IMR-90 (cell line): ENCODE measurements around the gene GTF2A1. TPM values are rescaled to one million over a fixed set of nuclear protein-coding genes. Genes with fewer than 3 reads are reported as not detected.

Experiments
- ATAC-seq: fragments of 200-7000 bp; cut with Tn5 transposase; 2 replicates; pipeline ENCODE4 v1.9.1; 2020; ENCODE audit warnings: low read depth, mild to moderate bottlenecking, moderate library complexity
- BruUV-seq: library from RNA; stranded (reverse); fragments of 400-500 nt; replicated peaks from 2 replicates; lab custom pipeline; 2021; lab: Mats Ljungman, UMichigan
- CTCF ChIA-PET: fragments of 300-600 bp; formaldehyde crosslinking; extraction: SDS; loops from one replicate; lab custom pipeline; 2021; ENCODE audit warnings: antibody characterized with exemption; lab: Yijun Ruan, JAX
- POLR2A ChIA-PET: fragments of 300-600 bp; sonication (Branson Sonifier 250); formaldehyde crosslinking; loops from one replicate; lab custom pipeline; 2022; ENCODE audit warnings: antibody characterized with exemption; ENCODE audit not compliant: unreplicated experiment; lab: Charles Lee
- DNase-seq: peaks from one replicate; pipeline ENCODE4 v3.0.0; 2013
- H2AFZ ChIP-seq: replicated peaks from 2 replicates; pipeline ENCODE3; 2013; ENCODE audit warnings: low read length, mild to moderate bottlenecking; ENCODE audit not compliant: poor library complexity
- H2AK5ac ChIP-seq: 2 replicates; pipeline ENCODE4 v1.6.1; 2013; ENCODE audit warnings: low read depth, low read length, inconsistent platforms
- H2AK9ac ChIP-seq: replicated peaks from 2 replicates; pipeline ENCODE3; 2013; ENCODE audit warnings: mild to moderate bottlenecking, low read depth, low read length, moderate library complexity; ENCODE audit not compliant: poor library complexity
- H2BK120ac ChIP-seq: 2 replicates; pipeline ENCODE4 v1.6.1; 2013; ENCODE audit warnings: low read depth, low read length, inconsistent platforms
- H2BK15ac ChIP-seq: 3 replicates; pipeline ENCODE4 v1.6.1; 2013; ENCODE audit warnings: low read depth, low read length, inconsistent platforms
- H2BK20ac ChIP-seq: 2 replicates; pipeline ENCODE4 v1.6.1; 2013; ENCODE audit warnings: low read depth, mild to moderate bottlenecking, inconsistent platforms, low read length, moderate library complexity
- H2BK5ac ChIP-seq: 2 replicates; pipeline ENCODE4 v1.6.1; 2013; ENCODE audit warnings: mild to moderate bottlenecking, low read depth, low read length, inconsistent platforms; ENCODE audit not compliant: poor library complexity, severe bottlenecking
- H3K14ac ChIP-seq: replicated peaks from 2 replicates; pipeline ENCODE4 v1.6.1; 2013; ENCODE audit warnings: low read depth, low read length, inconsistent platforms
- H3K18ac ChIP-seq: 2 replicates; pipeline ENCODE4 v1.6.1; 2013; ENCODE audit warnings: low read depth, low read length, control low read depth
- H3K23ac ChIP-seq: 2 replicates; pipeline ENCODE4 v1.6.1; 2013; ENCODE audit warnings: low read depth, low read length, inconsistent platforms
- H3K27ac ChIP-seq: 2 replicates; pipeline ENCODE4 v1.5.1; 2013; ENCODE audit warnings: mild to moderate bottlenecking, control low read depth, low read length; ENCODE audit not compliant: insufficient read depth
- H3K27me3 ChIP-seq: 2 replicates; pipeline ENCODE4 v1.6.1; 2013; ENCODE audit warnings: low read length; ENCODE audit not compliant: control insufficient read depth, insufficient read depth
- H3K36me3 ChIP-seq: 2 replicates; pipeline ENCODE4 v1.6.1; 2013; ENCODE audit warnings: low read length, mixed read lengths; ENCODE audit not compliant: control insufficient read depth, insufficient read depth
- H3K4ac ChIP-seq: 2 replicates; pipeline ENCODE4 v1.6.1; 2013; ENCODE audit warnings: low read depth, low read length, inconsistent platforms
- H3K4me1 ChIP-seq: 2 replicates; pipeline ENCODE4 v1.6.1; 2013; ENCODE audit warnings: low read length, mixed read lengths; ENCODE audit not compliant: control insufficient read depth, insufficient read depth
- H3K4me2 ChIP-seq: 2 replicates; pipeline ENCODE4 v1.6.1; 2013; ENCODE audit warnings: low read depth, mild to moderate bottlenecking, control low read depth, low read length, moderate library complexity
- H3K4me3 ChIP-seq: 2 replicates; pipeline ENCODE4 v1.5.1; 2013; ENCODE audit warnings: low read depth, mild to moderate bottlenecking, control low read depth, low read length, moderate library complexity; ENCODE audit not compliant: insufficient read depth
- H3K56ac ChIP-seq: 2 replicates; pipeline ENCODE4 v1.6.1; 2013; ENCODE audit warnings: low read length, inconsistent platforms; ENCODE audit not compliant: insufficient read depth; ENCODE audit errors: extremely low read depth
- H3K79me1 ChIP-seq, 2 experiments: 2 replicates each; pipeline ENCODE4 v1.6.1; 2013; ENCODE audit warnings: low read length in 2 of 2, inconsistent platforms in 1 of 2, low read depth in 1 of 2
- H3K9ac ChIP-seq: 2 replicates; pipeline ENCODE4 v1.6.1; 2013; ENCODE audit warnings: low read depth, low read length, control low read depth
- H3K9me1 ChIP-seq: 2 replicates; pipeline ENCODE4 v1.6.1; 2013; ENCODE audit warnings: low read length, inconsistent platforms; ENCODE audit not compliant: insufficient read depth
- H3K9me3 ChIP-seq: 2 replicates; pipeline ENCODE4 v1.6.1; 2013; ENCODE audit warnings: low read length; ENCODE audit not compliant: control insufficient read depth, insufficient read depth
- H4K20me1 ChIP-seq: 2 replicates; pipeline ENCODE4 v1.6.1; 2013; ENCODE audit warnings: low read length, inconsistent platforms; ENCODE audit not compliant: insufficient read depth
- H4K5ac ChIP-seq: 2 replicates; pipeline ENCODE4 v1.6.1; 2013; ENCODE audit warnings: mild to moderate bottlenecking, low read depth, low read length, control low read depth
- H4K8ac ChIP-seq, 2 experiments: 2 replicates each; pipeline ENCODE4 v1.6.1; 2013; ENCODE audit warnings: low read depth in 2 of 2, low read length in 2 of 2, control low read depth in 1 of 2, inconsistent platforms in 1 of 2
- H4K91ac ChIP-seq: 2 replicates; pipeline ENCODE4 v1.6.1; 2013; ENCODE audit warnings: low read depth, low read length, inconsistent platforms; ENCODE audit not compliant: insufficient read depth
- CEBPB ChIP-seq: IDR thresholded peaks from 2 replicates; pipeline ENCODE4 v1.6.1; 2012; ENCODE audit warnings: low read depth, low read length, improper control_type of control experiment
- FOS ChIP-seq: fragments of 150-350 bp; IDR thresholded peaks from 2 replicates; pipeline ENCODE4 v1.6.1; 2016; ENCODE audit warnings: low read depth, low read length
- NFE2L2 ChIP-seq: fragments of 150-350 bp; IDR thresholded peaks from 2 replicates; pipeline ENCODE4 v1.6.1; 2016; ENCODE audit warnings: low read depth, mild to moderate bottlenecking, low read length
- RCOR1 ChIP-seq: IDR thresholded peaks from 2 replicates; pipeline ENCODE4 v1.6.1; 2012; ENCODE audit warnings: mild to moderate bottlenecking, low read length, improper control_type of control experiment; ENCODE audit not compliant: insufficient replicate concordance
- WGBS, 2 experiments: methylation state at CpG; one replicate each; pipeline versions ENCODE4 v1.1.5 to v1.1.7; 2013; ENCODE audit warnings: missing lambda C conversion rate in 2 of 2; ENCODE audit not compliant: insufficient read length in 1 of 2; ENCODE audit errors: extremely low coverage in 2 of 2; 5-methylcytosine and 5-hydroxymethylcytosine counted together
- dilution Hi-C: fragments of 300-500 bp; cut with HindIII; formaldehyde crosslinking; loops from one replicate; pipeline ENCODE4 v1.14.3; 2018; ENCODE audit warnings: low sequenced_read_pairs; ENCODE audit not compliant: unreplicated experiment
- in situ Hi-C: fragments of 300-500 bp; cut with MboI; formaldehyde crosslinking; loops from 3 replicates; pipeline ENCODE4 v1.14.3; 2019; ENCODE audit warnings: low sequenced_read_pairs, inconsistent platforms, mixed read lengths
- intact Hi-C: fragments of 100-400 bp; cut with micrococcal nuclease; formaldehyde crosslinking; loops from 2 replicates; pipeline ENCODE4 v1.10.0; 2022
- polyA plus RNA-seq, 3 experiments: library from polyadenylated mRNA; depleted of rRNA; stranded (reverse); fragments of >200 nt; gene quantifications; 2 replicates each; pipeline ENCODE4 v1.2.3, GENCODE V29; 2012; ENCODE audit warnings: low replicate concordance in 1 of 3
- total RNA-seq: library from RNA; depleted of rRNA; stranded (reverse); fragments of >200 nt; gene quantifications from 2 replicates; pipeline ENCODE4 v1.2.3, GENCODE V29; 2012
- TF ChIP-seq, protein P1 (sequence below): fragments of 150-350 bp; IDR thresholded peaks from 2 replicates; pipeline ENCODE4 v1.6.1; 2016; ENCODE audit warnings: low read depth, mild to moderate bottlenecking, low read length, moderate library complexity, borderline replicate concordance

Gene GTF2A1
- total and polyA plus RNA-seq, 2 of the 4 experiments (the other 2 are of a cell fraction) = 16.0 to 60.4 TPM

DNA sequence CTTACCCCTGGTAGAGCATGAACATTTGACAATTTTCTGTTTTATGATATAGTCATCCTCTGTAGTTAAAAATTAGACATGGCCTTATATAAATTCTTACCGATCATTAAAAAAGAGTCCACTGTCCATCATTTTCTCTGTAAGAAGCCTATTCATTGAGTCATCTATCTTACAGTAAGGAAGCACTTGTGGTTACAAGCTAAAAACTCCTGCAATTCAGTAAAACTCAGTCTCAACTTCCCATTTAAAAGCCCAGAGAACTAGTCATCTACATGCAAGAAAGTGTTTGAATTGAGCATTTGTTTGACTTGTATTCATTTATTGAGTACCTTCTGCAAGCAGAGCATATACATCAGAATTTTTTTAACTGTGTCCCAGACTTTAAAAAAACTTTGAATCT is 63.3 kb downstream of the GTF2A1 start:
- no peak overlapping the region for H3K4me2 ChIP-seq
- no peak overlapping the region for H2BK15ac ChIP-seq
- no peak overlapping the region for H2AK5ac ChIP-seq
- no peak overlapping the region for H2AK9ac ChIP-seq
- H2BK5ac ChIP-seq = no peak overlapping the region
- no peaks in the 10 kb centered on the region for H3K9me1 ChIP-seq
- H4K5ac ChIP-seq = no peak overlapping the region
- no peaks in the 10 kb centered on the region for H3K36me3 ChIP-seq
- dilution Hi-C loops = no loop called here
- no peak overlapping the region for H3K9ac ChIP-seq
- no peak for TF ChIP-seq CEBPB
- TF ChIP-seq, protein P1, sequence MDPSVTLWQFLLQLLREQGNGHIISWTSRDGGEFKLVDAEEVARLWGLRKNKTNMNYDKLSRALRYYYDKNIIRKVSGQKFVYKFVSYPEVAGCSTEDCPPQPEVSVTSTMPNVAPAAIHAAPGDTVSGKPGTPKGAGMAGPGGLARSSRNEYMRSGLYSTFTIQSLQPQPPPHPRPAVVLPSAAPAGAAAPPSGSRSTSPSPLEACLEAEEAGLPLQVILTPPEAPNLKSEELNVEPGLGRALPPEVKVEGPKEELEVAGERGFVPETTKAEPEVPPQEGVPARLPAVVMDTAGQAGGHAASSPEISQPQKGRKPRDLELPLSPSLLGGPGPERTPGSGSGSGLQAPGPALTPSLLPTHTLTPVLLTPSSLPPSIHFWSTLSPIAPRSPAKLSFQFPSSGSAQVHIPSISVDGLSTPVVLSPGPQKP = no peak
- TF ChIP-seq NFE2L2 = no peak
- TF ChIP-seq FOS = no peak
- TF ChIP-seq RCOR1 = no peak
- H3K27me3 ChIP-seq = no peaks in the 10 kb centered on the region; the same call in 1 of the 2 replicates
- no peak overlapping the region for H3K23ac ChIP-seq
- H3K27ac ChIP-seq = no peak overlapping the region
- H4K8ac ChIP-seq = no peak overlapping the region
- ChIA-PET CTCF (interaction anchor here (0.9 kb wide), 1 partner anchor 13 kb away, joined by 3 read pairs; no protein-coding TSS in a partner anchor), POLR2A (no interaction called here)
- H2BK20ac ChIP-seq = no peak overlapping the region
- no peaks in the 10 kb centered on the region for H3K79me1 ChIP-seq
- WGBS, 2 experiments = no CpG with 5 or more reads among the region's 1 CpG
- no peak overlapping the region for H3K14ac ChIP-seq
- no peak overlapping the region for H3K56ac ChIP-seq
- no peak overlapping the region for H4K91ac ChIP-seq
- H4K20me1 ChIP-seq = no peaks in the 10 kb centered on the region
- H2BK120ac ChIP-seq = no peak overlapping the region
- no TSS peak for BruUV-seq
- H3K9me3 ChIP-seq = no peaks in the 10 kb centered on the region
- DNase-seq (no peak), ATAC-seq (no peak)
- no peak overlapping the region for H3K18ac ChIP-seq
- no peaks in the 10 kb centered on the region for H3K4me1 ChIP-seq
- no peak overlapping the region for H3K4me3 ChIP-seq
- intact Hi-C loops = no loop called here
- in situ Hi-C loops = no loop called here
- no peak overlapping the region for H3K4ac ChIP-seq
- H2AFZ ChIP-seq = no peak overlapping the region
